HepG2 (cell line): Measurements from ENCODE around the gene PIGZ. TPM values are rescaled to one million over a fixed set of nuclear protein-coding genes. Genes with fewer than 3 reads are reported as not detected.

Experiments
- ARID4A ChIP-seq: sonication (generic); formaldehyde crosslinking; IDR thresholded peaks from 2 replicates; pipeline ENCODE4 v1.5.0; 2020; ENCODE audit warnings: mild to moderate bottlenecking, missing genetic modification reagents, borderline replicate concordance
- ARNTL ChIP-seq: sonication (generic); formaldehyde crosslinking; IDR thresholded peaks from 2 replicates; pipeline ENCODE4 v1.4.0; 2020; ENCODE audit warnings: mild to moderate bottlenecking, missing genetic modification reagents
- DMAP1 ChIP-seq: IDR thresholded peaks from 2 replicates; pipeline ENCODE4 v1.6.1; 2016
- FOSL2 ChIP-seq: sonication (generic); formaldehyde crosslinking; IDR thresholded peaks from 2 replicates; pipeline ENCODE4 v1.4.0; 2020; ENCODE audit warnings: missing genetic modification reagents
- HINFP ChIP-seq: sonication (generic); formaldehyde crosslinking; IDR thresholded peaks from 2 replicates; pipeline ENCODE4 v1.4.0; 2020; ENCODE audit warnings: low read depth, mild to moderate bottlenecking, missing genetic modification reagents
- IRF2 ChIP-seq: IDR thresholded peaks from 2 replicates; pipeline ENCODE4 v1.6.1; 2018; ENCODE audit warnings: missing genetic modification reagents, missing compliant biosample characterization
- MIXL1 ChIP-seq: IDR thresholded peaks from 2 replicates; pipeline ENCODE4 v1.6.1; 2016
- NFIC ChIP-seq: IDR thresholded peaks from 2 replicates; pipeline ENCODE4 v1.6.1; 2012; ENCODE audit warnings: mild to moderate bottlenecking, low read length, inconsistent platforms
- NFKBIZ ChIP-seq: IDR thresholded peaks from 2 replicates; pipeline ENCODE4 v1.6.1; 2018; ENCODE audit warnings: missing genetic modification reagents, missing compliant biosample characterization
- SMAD1 ChIP-seq: sonication (generic); formaldehyde crosslinking; IDR thresholded peaks from 2 replicates; pipeline ENCODE4 v1.4.0; 2020; ENCODE audit warnings: missing genetic modification reagents, low read depth, mild to moderate bottlenecking, borderline replicate concordance
- SNRNP70 ChIP-seq: fragments of 200-400 bp; formaldehyde crosslinking; IDR thresholded peaks from 2 replicates; pipeline ENCODE4 v1.6.1; 2017; ENCODE audit warnings: mild to moderate bottlenecking, low read depth, low read length, moderate library complexity
- ZBTB38 ChIP-seq: sonication (generic); formaldehyde crosslinking; IDR thresholded peaks from 2 replicates; pipeline ENCODE4 v1.5.1; 2020; ENCODE audit warnings: mild to moderate bottlenecking, missing genetic modification reagents
- ZFX ChIP-seq: sonication (generic); formaldehyde crosslinking; IDR thresholded peaks from 2 replicates; pipeline ENCODE4 v1.4.0; 2020; ENCODE audit warnings: mild to moderate bottlenecking, low read depth, missing genetic modification reagents, moderate library complexity
- ZNF703 ChIP-seq: sonication (generic); formaldehyde crosslinking; IDR thresholded peaks from 2 replicates; pipeline ENCODE4 v1.5.1; 2020; ENCODE audit warnings: missing genetic modification reagents, mild to moderate bottlenecking, moderate library complexity, borderline replicate concordance
- polyA plus RNA-seq, 8 experiments: library from polyadenylated mRNA; depleted of rRNA in 3 of 8; stranded (reverse) in 7 of 8; unstranded in 1 of 8; fragments of >200 nt; fragmentation: Illumina TruSeq in 4 of 8; extraction: Trizol in 4 of 8; gene quantifications; 2 replicates each; pipeline versions ENCODE4 v1.2.1 to v1.2.3, GENCODE V29; 2011 to 2016; ENCODE audit warnings: low read depth in 4 of 8, missing spikeins in 1 of 8, mixed read lengths in 1 of 8; ENCODE audit not compliant: insufficient read depth in 1 of 8
- total RNA-seq, 5 experiments: library from RNA; depleted of rRNA; stranded (reverse); fragments of >200 nt; fragmentation: Illumina TruSeq; extraction: Trizol; gene quantifications; 2 replicates each; pipeline ENCODE4 v1.2.3, GENCODE V29; 2016; ENCODE audit warnings: low read depth in 1 of 5
- TF ChIP-seq, protein P1 (sequence below): IDR thresholded peaks from 2 replicates; pipeline ENCODE4 v1.6.1; 2016; ENCODE audit warnings: missing compliant biosample characterization, missing genetic modification reagents, borderline replicate concordance
- TF ChIP-seq, protein P2 (sequence below): sonication (generic); formaldehyde crosslinking; conservative IDR thresholded peaks from 2 replicates; pipeline ENCODE4 v1.8.0; 2022; ENCODE audit warnings: mild to moderate bottlenecking, moderate library complexity, missing genetic modification reagents
- TF ChIP-seq, protein P3 (sequence below): IDR thresholded peaks from 2 replicates; pipeline ENCODE4 v1.6.1; 2018; ENCODE audit warnings: missing genetic modification reagents
- TF ChIP-seq, protein P4 (sequence below): sonication (generic); formaldehyde crosslinking; IDR thresholded peaks from 2 replicates; pipeline ENCODE4 v1.4.0; 2020; ENCODE audit warnings: missing genetic modification reagents

PIGZ gene
- total and polyA plus RNA-seq, 2 of the 13 experiments (the other 11 are each of a cell fraction or from before 2014, with no cell fraction given) = 4.7 to 60.5 TPM

- peak; percentile 57; the same call in 1 of the 2 replicates for TF ChIP-seq FOSL2 (CRISPR knock-in tag)
- TF ChIP-seq ARID4A = peak; percentile 47; the same call in 1 of the 2 replicates
- TF ChIP-seq, protein P1, sequence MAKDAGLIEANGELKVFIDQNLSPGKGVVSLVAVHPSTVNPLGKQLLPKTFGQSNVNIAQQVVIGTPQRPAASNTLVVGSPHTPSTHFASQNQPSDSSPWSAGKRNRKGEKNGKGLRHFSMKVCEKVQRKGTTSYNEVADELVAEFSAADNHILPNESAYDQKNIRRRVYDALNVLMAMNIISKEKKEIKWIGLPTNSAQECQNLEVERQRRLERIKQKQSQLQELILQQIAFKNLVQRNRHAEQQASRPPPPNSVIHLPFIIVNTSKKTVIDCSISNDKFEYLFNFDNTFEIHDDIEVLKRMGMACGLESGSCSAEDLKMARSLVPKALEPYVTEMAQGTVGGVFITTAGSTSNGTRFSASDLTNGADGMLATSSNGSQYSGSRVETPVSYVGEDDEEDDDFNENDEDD (CRISPR knock-in tag) = peak; percentile 40; the same call in 1 of the 2 replicates
- no peak for TF ChIP-seq HINFP
- TF ChIP-seq SMAD1 (CRISPR knock-in tag) = no peak
- 0 out of 2 replicates have a peak, but pooled peaks have one; percentile 46 for TF ChIP-seq ARNTL (CRISPR knock-in tag)
- TF ChIP-seq ZBTB38 (CRISPR knock-in tag) = 0 out of 2 replicates have a peak, but pooled peaks have one; percentile 41
- TF ChIP-seq, protein P2, sequence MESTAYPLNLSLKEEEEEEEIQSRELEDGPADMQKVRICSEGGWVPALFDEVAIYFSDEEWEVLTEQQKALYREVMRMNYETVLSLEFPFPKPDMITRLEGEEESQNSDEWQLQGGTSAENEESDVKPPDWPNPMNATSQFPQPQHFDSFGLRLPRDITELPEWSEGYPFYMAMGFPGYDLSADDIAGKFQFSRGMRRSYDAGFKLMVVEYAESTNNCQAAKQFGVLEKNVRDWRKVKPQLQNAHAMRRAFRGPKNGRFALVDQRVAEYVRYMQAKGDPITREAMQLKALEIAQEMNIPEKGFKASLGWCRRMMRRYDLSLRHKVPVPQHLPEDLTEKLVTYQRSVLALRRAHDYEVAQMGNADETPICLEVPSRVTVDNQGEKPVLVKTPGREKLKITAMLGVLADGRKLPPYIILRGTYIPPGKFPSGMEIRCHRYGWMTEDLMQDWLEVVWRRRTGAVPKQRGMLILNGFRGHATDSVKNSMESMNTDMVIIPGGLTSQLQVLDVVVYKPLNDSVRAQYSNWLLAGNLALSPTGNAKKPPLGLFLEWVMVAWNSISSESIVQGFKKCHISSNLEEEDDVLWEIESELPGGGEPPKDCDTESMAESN (CRISPR knock-in tag) = no peak; the same call in 1 of the 2 replicates
- TF ChIP-seq SNRNP70 = no peak
- TF ChIP-seq, protein P3, sequence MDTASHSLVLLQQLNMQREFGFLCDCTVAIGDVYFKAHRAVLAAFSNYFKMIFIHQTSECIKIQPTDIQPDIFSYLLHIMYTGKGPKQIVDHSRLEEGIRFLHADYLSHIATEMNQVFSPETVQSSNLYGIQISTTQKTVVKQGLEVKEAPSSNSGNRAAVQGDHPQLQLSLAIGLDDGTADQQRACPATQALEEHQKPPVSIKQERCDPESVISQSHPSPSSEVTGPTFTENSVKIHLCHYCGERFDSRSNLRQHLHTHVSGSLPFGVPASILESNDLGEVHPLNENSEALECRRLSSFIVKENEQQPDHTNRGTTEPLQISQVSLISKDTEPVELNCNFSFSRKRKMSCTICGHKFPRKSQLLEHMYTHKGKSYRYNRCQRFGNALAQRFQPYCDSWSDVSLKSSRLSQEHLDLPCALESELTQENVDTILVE (CRISPR knock-in tag) = 0 out of 2 replicates have a peak, but pooled peaks have one; percentile 12
- peak; percentile 56 for TF ChIP-seq MIXL1 (CRISPR knock-in tag)
- TF ChIP-seq, protein P4, sequence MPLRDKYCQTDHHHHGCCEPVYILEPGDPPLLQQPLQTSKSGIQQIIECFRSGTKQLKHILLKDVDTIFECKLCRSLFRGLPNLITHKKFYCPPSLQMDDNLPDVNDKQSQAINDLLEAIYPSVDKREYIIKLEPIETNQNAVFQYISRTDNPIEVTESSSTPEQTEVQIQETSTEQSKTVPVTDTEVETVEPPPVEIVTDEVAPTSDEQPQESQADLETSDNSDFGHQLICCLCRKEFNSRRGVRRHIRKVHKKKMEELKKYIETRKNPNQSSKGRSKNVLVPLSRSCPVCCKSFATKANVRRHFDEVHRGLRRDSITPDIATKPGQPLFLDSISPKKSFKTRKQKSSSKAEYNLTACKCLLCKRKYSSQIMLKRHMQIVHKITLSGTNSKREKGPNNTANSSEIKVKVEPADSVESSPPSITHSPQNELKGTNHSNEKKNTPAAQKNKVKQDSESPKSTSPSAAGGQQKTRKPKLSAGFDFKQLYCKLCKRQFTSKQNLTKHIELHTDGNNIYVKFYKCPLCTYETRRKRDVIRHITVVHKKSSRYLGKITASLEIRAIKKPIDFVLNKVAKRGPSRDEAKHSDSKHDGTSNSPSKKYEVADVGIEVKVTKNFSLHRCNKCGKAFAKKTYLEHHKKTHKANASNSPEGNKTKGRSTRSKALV = no peak
- no peak for TF ChIP-seq ZNF703 (CRISPR knock-in tag)
- TF ChIP-seq IRF2 = peak; percentile 73; the same call in 1 of the 2 replicates
- TF ChIP-seq DMAP1 = 0 out of 2 replicates have a peak, but pooled peaks have one; percentile 29
- TF ChIP-seq NFKBIZ (CRISPR knock-in tag) = no peak
- peak; percentile 57; the same call in 1 of the 2 replicates for TF ChIP-seq ZFX (CRISPR knock-in tag)
- peak; percentile 27; the same call in 1 of the 2 replicates for TF ChIP-seq NFIC
Measured at GRCh38 chr3:196981657-196982056, 13.0 kb upstream of the PIGZ start (continued).
